Measurements from ENCODE around the gene ZRANB1. TPM values are rescaled to one million over a fixed set of nuclear protein-coding genes. Genes with fewer than 3 reads are reported as not detected.

The ZRANB1 gene
- total and polyA plus RNA-seq, 2 of the 4 experiments (the other 2 are of a cell fraction) = 11.2 to 24.7 TPM

- no peak overlapping the region for H3K23ac ChIP-seq (ENCODE audit: low read depth, low read length)
- H4K91ac ChIP-seq (ENCODE audit: insufficient read depth, low read depth, low read length) = no peak overlapping the region
- no peak overlapping the region for H4K8ac ChIP-seq (ENCODE audit: low read depth in 2 of 2, low read length in 2 of 2)
- H3K4me1 ChIP-seq (ENCODE audit: control insufficient read depth, insufficient read depth, low read length) = peaks cover 24% of the 10 kb centered on the region
- H4K5ac ChIP-seq (ENCODE audit: low read depth, low read length) = no peak overlapping the region
- H3K4me2 ChIP-seq (ENCODE audit: low read depth, low read length) = no peak overlapping the region
- H2BK20ac ChIP-seq (ENCODE audit: low read depth, low read length) = no peak overlapping the region
- H3K9ac ChIP-seq (ENCODE audit: low read depth, low read length) = no peak overlapping the region
- no peak overlapping the region for H2BK120ac ChIP-seq (ENCODE audit: low read depth, low read length)
- 100% methylated on average over 12 of the region's 36 CpGs; no CpG with 5 or more reads in 1 of the 2 experiments for WGBS, 2 experiments (ENCODE audit: extremely low coverage in 2 of 2, insufficient read length in 1 of 2)
- H2AK5ac ChIP-seq (ENCODE audit: low read depth, low read length) = no peak overlapping the region
- no peak overlapping the region for H2BK15ac ChIP-seq (ENCODE audit: low read depth, low read length)
- dilution Hi-C loops (cut with HindIII; ENCODE audit: low sequenced_read_pairs, unreplicated experiment) (no loop called here), in situ Hi-C loops (cut with MboI; ENCODE audit: low sequenced_read_pairs) (no loop called here), intact Hi-C loops (cut with micrococcal nuclease) (no loop called here)
- H3K9me3 ChIP-seq (ENCODE audit: control insufficient read depth, insufficient read depth, low read length) = no peaks in the 10 kb centered on the region
- POLR2A ChIA-PET (ENCODE audit: unreplicated experiment) = no interaction called here
- H3K4ac ChIP-seq (ENCODE audit: low read depth, low read length) = no peak overlapping the region
- H2AFZ ChIP-seq (replicated peaks; ENCODE audit: low read length, poor library complexity) = no peak overlapping the region
- no peak overlapping the region for H2AK9ac ChIP-seq (replicated peaks; ENCODE audit: low read depth, low read length, poor library complexity)
- H3K27ac ChIP-seq (ENCODE audit: insufficient read depth, low read length) = no peak overlapping the region
- H2BK5ac ChIP-seq (ENCODE audit: low read depth, low read length, poor library complexity, severe bottlenecking) = no peak overlapping the region
- no TSS peak for BruUV-seq (replicated peaks)
- TF ChIP-seq MAZ (IDR thresholded peaks at IDR 0.05; ENCODE audit: borderline replicate concordance, low read depth, low read length) (no peak), FOS (IDR thresholded peaks at IDR 0.05; ENCODE audit: low read depth, low read length) (no peak), USF2 (IDR thresholded peaks at IDR 0.05; ENCODE audit: low read depth, low read length) (no peak)
- no peak overlapping the region for H3K4me3 ChIP-seq (ENCODE audit: insufficient read depth, low read depth, low read length)
- CTCF ChIA-PET = no interaction called here
- H3K36me3 ChIP-seq (ENCODE audit: control insufficient read depth, insufficient read depth, low read length) = peaks cover 27% of the 10 kb centered on the region; the same call in 1 of the 2 replicates
- peaks cover 71% of the 10 kb centered on the region for H4K20me1 ChIP-seq (ENCODE audit: insufficient read depth, low read length)
- DNase-seq = no peak
- H3K14ac ChIP-seq (replicated peaks; ENCODE audit: low read depth, low read length) = no peak overlapping the region
- ATAC-seq (ENCODE audit: low read depth) = no peak
- peaks cover 31% of the 10 kb centered on the region for H3K9me1 ChIP-seq (ENCODE audit: insufficient read depth, low read length)
- H3K79me1 ChIP-seq (ENCODE audit: low read depth in 1 of 2, low read length in 2 of 2) = peaks cover 29 to 92% of the 10 kb centered on the region in 2 experiments
- H3K18ac ChIP-seq (ENCODE audit: low read depth, low read length) = no peak overlapping the region
- H3K56ac ChIP-seq (ENCODE audit: extremely low read depth, insufficient read depth, low read length) = no peak overlapping the region
- no peaks in the 10 kb centered on the region for H3K27me3 ChIP-seq (ENCODE audit: control insufficient read depth, insufficient read depth, low read length)
Measured at GRCh38 chr10:125005312-125006187, 63.6 kb downstream of the ZRANB1 start.

Data from IMR-90 (cell line).